ENCODE measurements around the gene PRKCZ.

DNA sequence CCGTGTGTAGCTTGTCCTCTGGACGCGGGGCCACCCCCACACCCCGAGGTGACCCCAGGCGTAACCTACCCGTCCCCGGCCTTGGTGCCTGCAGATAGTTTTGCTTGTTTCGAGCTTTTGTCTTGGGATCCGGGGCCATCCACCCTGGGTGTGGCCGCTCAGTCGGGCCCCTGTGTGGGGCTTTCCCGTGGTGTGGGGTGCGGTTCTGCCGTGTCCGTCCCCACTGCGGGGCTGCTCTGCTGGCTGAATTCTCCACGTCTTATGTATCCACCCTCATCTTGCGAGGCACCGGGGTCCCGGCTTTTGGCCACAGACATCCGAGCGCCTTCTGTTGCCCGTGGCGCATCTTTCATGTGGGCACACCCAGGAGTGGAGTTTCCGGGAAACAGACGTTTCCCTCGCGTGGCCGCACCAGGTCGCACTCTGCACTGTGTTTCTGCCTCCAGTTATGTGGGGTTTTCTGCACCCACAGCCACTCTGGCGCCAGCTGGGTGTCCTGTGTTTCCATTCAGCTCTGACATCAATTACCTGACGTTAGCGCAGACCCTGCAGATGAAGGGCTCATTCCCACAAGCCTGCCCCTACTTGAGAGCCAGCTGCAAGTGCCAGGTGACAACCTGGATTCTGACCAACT is 64.9 kb downstream of the PRKCZ start:
- TF ChIP-seq, protein P1, sequence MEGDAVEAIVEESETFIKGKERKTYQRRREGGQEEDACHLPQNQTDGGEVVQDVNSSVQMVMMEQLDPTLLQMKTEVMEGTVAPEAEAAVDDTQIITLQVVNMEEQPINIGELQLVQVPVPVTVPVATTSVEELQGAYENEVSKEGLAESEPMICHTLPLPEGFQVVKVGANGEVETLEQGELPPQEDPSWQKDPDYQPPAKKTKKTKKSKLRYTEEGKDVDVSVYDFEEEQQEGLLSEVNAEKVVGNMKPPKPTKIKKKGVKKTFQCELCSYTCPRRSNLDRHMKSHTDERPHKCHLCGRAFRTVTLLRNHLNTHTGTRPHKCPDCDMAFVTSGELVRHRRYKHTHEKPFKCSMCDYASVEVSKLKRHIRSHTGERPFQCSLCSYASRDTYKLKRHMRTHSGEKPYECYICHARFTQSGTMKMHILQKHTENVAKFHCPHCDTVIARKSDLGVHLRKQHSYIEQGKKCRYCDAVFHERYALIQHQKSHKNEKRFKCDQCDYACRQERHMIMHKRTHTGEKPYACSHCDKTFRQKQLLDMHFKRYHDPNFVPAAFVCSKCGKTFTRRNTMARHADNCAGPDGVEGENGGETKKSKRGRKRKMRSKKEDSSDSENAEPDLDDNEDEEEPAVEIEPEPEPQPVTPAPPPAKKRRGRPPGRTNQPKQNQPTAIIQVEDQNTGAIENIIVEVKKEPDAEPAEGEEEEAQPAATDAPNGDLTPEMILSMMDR (IDR thresholded peaks at IDR 0.05; ENCODE audit: low read depth, low read length): no peak
- TF ChIP-seq POLR2A (IDR thresholded peaks at IDR 0.05; ENCODE audit: extremely low read depth, insufficient read length): no peak

Measured in NB4 (cell line).